GM21423 (cell line): Measurements from ENCODE around the gene ZNF649.
"Not testable (repeated sequence)": the region's sequence is repeated elsewhere in the genome, so short reads cannot be mapped to it uniquely, and the experiment has no call there.

ENCODE experiments used
- ATAC-seq: cut with Tn5 transposase; IDR thresholded peaks from one replicate; pipeline ENCODE4 v1.9.1; 2021; ENCODE audit warnings: mild to moderate bottlenecking, moderate library complexity; ENCODE audit not compliant: unreplicated experiment

Gene ZNF649

GRCh38 chr19:51904331-51905165, at the start of gene ZNF649:
Gene ZNF649 (minus strand): TSS chr19:51905017. CDS start chr19:51900107, 4,910 bp downstream.
- ATAC-seq = peak; percentile 83

- no peak for ATAC-seq
Observed at GRCh38 chr19:51948975-51949374, 44.2 kb upstream of the ZNF649 start.

- ATAC-seq = no peak
Observed at GRCh38 chr19:51946602-51947001, 41.8 kb upstream of the ZNF649 start.

- ATAC-seq = no peak
Observed at GRCh38 chr19:51944798-51945552, 40.2 kb upstream of the ZNF649 start.

GRCh38 chr19:51938936-51939335, 34.1 kb upstream of the ZNF649 start:
- ATAC-seq = no peak

- ATAC-seq = no peak
Observed at GRCh38 chr19:51931921-51932320, 27.1 kb upstream of the ZNF649 start.

GRCh38 chr19:51927859-51928258, 23.0 kb upstream of the ZNF649 start:
- no peak for ATAC-seq

GRCh38 chr19:51926784-51927741, 22.2 kb upstream of the ZNF649 start, which contains the start of gene ZNF613:
Gene ZNF613 (plus strand): TSS chr19:51927472. CDS start chr19:51936221, 8,749 bp downstream.
- peak; percentile 82 for ATAC-seq

GRCh38 chr19:51926426-51926783, 21.6 kb upstream of the ZNF649 start:
- no peak for ATAC-seq

GRCh38 chr19:51921949-51922348, 17.1 kb upstream of the ZNF649 start:
- no peak for ATAC-seq

- no peak for ATAC-seq
Observed at GRCh38 chr19:51919606-51920005, 14.8 kb upstream of the ZNF649 start.

- no peak for ATAC-seq
Observed at GRCh38 chr19:51916167-51916566, 11.3 kb upstream of the ZNF649 start.

- no peak for ATAC-seq
Observed at GRCh38 chr19:51915324-51915867, 10.6 kb upstream of the ZNF649 start.

GRCh38 chr19:51907981-51908380, 3.2 kb upstream of the ZNF649 start:
- not testable (repeated sequence) for ATAC-seq

- ATAC-seq = not testable (repeated sequence)
Observed at GRCh38 chr19:51906108-51906507, 1.3 kb upstream of the ZNF649 start.

- ATAC-seq = not testable (repeated sequence)
Observed at GRCh38 chr19:51905639-51906038, 822 bp upstream of the ZNF649 start.

GRCh38 chr19:51905206-51905605, 389 bp upstream of the ZNF649 start:
- no peak for ATAC-seq

- ATAC-seq = no peak
Observed at GRCh38 chr19:51903192-51903591, 1.6 kb downstream of the ZNF649 start.

- ATAC-seq = no peak
Observed at GRCh38 chr19:51901860-51902259, 3.0 kb downstream of the ZNF649 start.

GRCh38 chr19:51891193-51891747, 13.5 kb downstream of the ZNF649 start:
- no peak for ATAC-seq
